ENCODE measurements around the gene FXR2. TPM values are rescaled to one million over a fixed set of nuclear protein-coding genes. Genes with fewer than 3 reads are reported as not detected.
A peak's percentile ranks its signal among the peaks of the same experiment; 100 is the strongest.

FXR2 gene
- total RNA-seq, 1 experiment from 2014 or later, result 36.4 TPM

- WGBS (ENCODE audit: extremely low coverage, insufficient read length, low lambda C conversion rate), result no CpG with 5 or more reads among the region's 12 CpGs
- DNase-seq, result no peak
These were observed 21.4 kb downstream of the FXR2 start for GRCh38 chr17:7593296-7593695.

More at GRCh38 chr17:7593296-7593695, 21.4 kb downstream of the FXR2 start:
- Histone ChIP-seq H4K8ac (replicated peaks; ENCODE audit: insufficient read length, low read depth, low read length) (no peak overlapping the region), H3K9me3 (ENCODE audit: control insufficient read depth, low read depth, low read length) (no peaks in the 10 kb centered on the region), H2BK12ac (ENCODE audit: insufficient read length, low read depth, low read length) (no peak overlapping the region), H3K79me2 (ENCODE audit: insufficient read depth, low read length) (no peaks in the 10 kb centered on the region), H3K56ac (ENCODE audit: insufficient read length, low read depth, low read length) (no peak overlapping the region), H2AFZ (ENCODE audit: low read length) (no peak overlapping the region), H3K14ac (ENCODE audit: insufficient read depth, low read length) (no peak overlapping the region), H3K27ac (ENCODE audit: insufficient read length, low read depth, low read length) (no peak overlapping the region), H3K4me1 (ENCODE audit: insufficient read depth, low read length) (no peaks in the 10 kb centered on the region; the same call in 1 of the 2 replicates), H3K4me2 (ENCODE audit: insufficient read depth, insufficient read length, low read length) (no peak overlapping the region), H3K4ac (ENCODE audit: low read depth, low read length) (no peak overlapping the region), H3K27me3 (ENCODE audit: insufficient read depth, low read length) (no peaks in the 10 kb centered on the region), H2BK120ac (ENCODE audit: low read depth, low read length, poor library complexity, severe bottlenecking) (no peak overlapping the region), H2AK5ac (ENCODE audit: insufficient read length, low read length) (no peak overlapping the region), H3K18ac (ENCODE audit: insufficient read length, low read depth, low read length) (no peak overlapping the region), H4K91ac (ENCODE audit: insufficient read length, low read depth, low read length) (no peak overlapping the region), H4K5ac (ENCODE audit: insufficient read length, low read depth, low read length) (no peak overlapping the region), H3K23me2 (ENCODE audit: insufficient read length, low read depth, low read length, poor library complexity, severe bottlenecking) (peaks cover 10% of the 10 kb centered on the region), H2BK15ac (ENCODE audit: low read depth, low read length) (no peak overlapping the region), H3K79me1 (ENCODE audit: insufficient read depth, low read depth, low read length, poor library complexity, severe bottlenecking) (no peaks in the 10 kb centered on the region), H3K23ac (ENCODE audit: insufficient read length, low read depth, low read length) (no peak overlapping the region), H2BK20ac (ENCODE audit: low read depth, low read length, poor library complexity, severe bottlenecking) (no peak overlapping the region), H4K20me1 (ENCODE audit: control insufficient read depth, insufficient read depth, insufficient read length) (no peaks in the 10 kb centered on the region), H2BK5ac (ENCODE audit: insufficient read length, low read length) (no peak overlapping the region), H3K9ac (ENCODE audit: extremely low read depth, insufficient read length, low read length) (no peak overlapping the region), H3T11ph (ENCODE audit: low read length) (no peak overlapping the region)
- peak overlapping the region in 2 of 3 experiments; percentile 9 to 78; a peak in 3 of 7 replicates for H3K27ac Mint-ChIP-seq
- no peak overlapping the region for H3K4me3 Mint-ChIP-seq
- no peaks in the 10 kb centered on the region for H3K9me3 Mint-ChIP-seq
- no peaks in the 10 kb centered on the region for H3K27me3 Mint-ChIP-seq (ENCODE audit: low read depth)
- TF ChIP-seq CTCF (conservative IDR thresholded peaks at IDR 0.05), result no peak
- peaks cover 21 to 36% of the 10 kb centered on the region in 2 experiments for H3K4me1 Mint-ChIP-seq
- peaks cover 39 to 66% (median 65%) of the 10 kb centered on the region in 3 experiments for H3K36me3 Mint-ChIP-seq (ENCODE audit: insufficient read depth in 1 of 3, low read depth in 3 of 3)

Data from H9 (cell line).